CD4-positive, alpha-beta T cell (primary cell): Measurements from ENCODE around the gene RDH14. TPM values are rescaled to one million over a fixed set of nuclear protein-coding genes. Genes with fewer than 3 reads are reported as not detected.

ENCODE experiments used
- ATAC-seq: fragments of 200-7000 bp; cut with Tn5 transposase; one replicate; pipeline ENCODE4 v1.10.0; 2022; ENCODE audit warnings: mild to moderate bottlenecking; ENCODE audit not compliant: poor library complexity
- CTCF ChIA-PET: fragments of 350-600 bp; sonication (Branson Sonifier 250); formaldehyde crosslinking; loops from one replicate; lab custom pipeline; 2021; ENCODE audit warnings: antibody characterized with exemption, inconsistent platforms; lab: Charles Lee
- POLR2A ChIA-PET: fragments of 350-600 bp; sonication (Branson Sonifier 250); formaldehyde crosslinking; loops from one replicate; lab custom pipeline; 2021; ENCODE audit warnings: antibody characterized with exemption, inconsistent platforms; lab: Charles Lee
- DNase-seq, 14 experiments: peaks; one replicate each; pipeline ENCODE4 v3.0.0-alpha.2; 2013 to 2020; ENCODE audit warnings: mixed read lengths in 2 of 14
- H3K27ac ChIP-seq, 2 donors: one replicate each; pipeline versions ENCODE4 v1.5.1 to v1.7.0; 2013; ENCODE audit warnings: low read length in 2 of 2, low read depth in 1 of 2, mild to moderate bottlenecking in 1 of 2
- H3K27me3 ChIP-seq, 2 experiments: 1 replicate in 1 of 2; 2 replicates in 1 of 2; pipeline versions ENCODE4 v1.6.1 to v1.7.0; 2013; ENCODE audit warnings: low read length in 2 of 2, control low read depth in 1 of 2, mild to moderate bottlenecking in 1 of 2, moderate library complexity in 1 of 2; ENCODE audit not compliant: insufficient read depth in 2 of 2, control insufficient read depth in 1 of 2
- H3K36me3 ChIP-seq: one replicate; pipeline ENCODE4 v1.6.1; 2013; ENCODE audit warnings: low read length, control low read depth; ENCODE audit not compliant: insufficient read depth
- H3K4me1 ChIP-seq: one replicate; pipeline ENCODE4 v1.6.1; 2013; ENCODE audit warnings: low read length, control low read depth; ENCODE audit not compliant: insufficient read depth
- H3K4me3 ChIP-seq: one replicate; pipeline ENCODE4 v1.5.1; 2013; ENCODE audit warnings: mild to moderate bottlenecking, low read length, moderate library complexity
- H3K9me3 ChIP-seq, 2 experiments: 1 replicate in 1 of 2; 2 replicates in 1 of 2; pipeline versions ENCODE4 v1.6.1 to v1.7.0; 2013; ENCODE audit warnings: low read length in 2 of 2, mild to moderate bottlenecking in 2 of 2, control low read depth in 1 of 2, moderate library complexity in 1 of 2; ENCODE audit not compliant: control insufficient read depth in 1 of 2, insufficient read depth in 1 of 2
- H3K27ac Mint-ChIP-seq: one replicate; pipeline ENCODE4 v1.8.0; 2020; ENCODE audit warnings: mixed read lengths
- H3K27me3 Mint-ChIP-seq: one replicate; pipeline ENCODE4 v1.8.0; 2021; ENCODE audit warnings: mixed read lengths
- H3K36me3 Mint-ChIP-seq: one replicate; pipeline ENCODE4 v1.8.0; 2021; ENCODE audit warnings: low read depth, mixed read lengths
- H3K4me1 Mint-ChIP-seq: one replicate; pipeline ENCODE4 v1.8.0; 2021; ENCODE audit warnings: low read depth, mixed read lengths
- H3K4me3 Mint-ChIP-seq: one replicate; pipeline ENCODE4 v1.8.0; 2020; ENCODE audit warnings: mild to moderate bottlenecking, mixed read lengths
- H3K9me3 Mint-ChIP-seq: one replicate; pipeline ENCODE4 v1.8.0; 2020; ENCODE audit warnings: mixed read lengths
- intact Hi-C, 2 experiments: fragments of 100-400 bp; cut with DNase I in 1 of 2; cut with micrococcal nuclease in 1 of 2; formaldehyde crosslinking; loops; one replicate each; pipeline versions ENCODE4 v1.15.1 to v1.9.0; 2023 to 2025; cut with DNase I, micrococcal nuclease
- total RNA-seq, 174 experiments: library from RNA in 2 of 174; stranded (reverse) in 2 of 174; gene quantifications; one replicate each; pipeline ENCODE4 v1.2.3 and lab custom pipeline; 2021 to 2026
- TF ChIP-seq, protein P1 (sequence below): fragments of 200-600 bp; IDR thresholded peaks from one replicate; pipeline ENCODE4 v1.8.0; 2022; ENCODE audit warnings: antibody characterized with exemption, mild to moderate bottlenecking

The RDH14 gene
- total RNA-seq, 2 experiments from 2014 or later = 11.4 to 12.7 TPM

DNA sequence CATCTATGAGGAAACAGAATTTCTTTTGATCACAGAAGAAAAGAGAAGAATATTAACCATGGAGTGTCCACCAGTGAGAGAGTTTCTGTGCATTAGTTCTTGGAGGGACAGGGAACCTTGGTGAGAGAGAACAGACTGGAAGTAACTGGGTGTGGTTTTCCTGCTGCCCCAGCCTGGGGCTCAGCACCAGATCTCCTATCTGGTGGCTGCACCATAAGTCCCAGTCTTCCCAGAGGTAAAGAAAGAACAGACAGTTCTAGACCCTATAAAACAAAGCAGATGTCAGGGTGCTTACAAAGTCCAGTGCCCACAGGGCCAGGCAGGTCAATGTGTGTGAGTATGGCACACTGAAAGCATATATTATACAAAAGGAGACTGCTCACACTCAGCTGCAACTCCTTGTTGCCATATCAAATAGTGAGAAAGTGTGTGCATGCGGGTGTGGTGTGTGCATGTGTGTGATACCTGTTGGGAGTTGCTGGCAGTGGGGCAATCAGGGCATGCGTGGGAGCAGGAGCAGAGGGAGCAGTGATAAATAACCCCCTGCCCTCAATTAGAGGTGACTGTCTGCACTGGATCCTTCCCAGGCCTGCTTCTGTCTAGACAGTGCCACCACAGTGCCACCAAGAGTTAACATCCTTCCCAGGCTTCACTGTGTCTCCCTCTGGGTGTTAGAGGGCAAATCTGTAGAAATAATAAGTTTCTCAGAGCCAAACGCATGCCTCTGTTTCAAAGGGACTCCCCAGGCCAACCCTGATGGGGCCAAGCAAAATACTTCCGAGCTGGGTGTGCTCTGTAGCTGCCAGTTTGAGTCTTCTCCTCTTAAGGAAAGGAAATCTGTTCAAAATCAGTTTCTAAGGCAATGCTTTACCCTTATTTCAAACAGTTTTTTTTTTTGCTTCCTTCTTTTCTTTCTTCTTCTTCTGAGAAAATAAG is 45.7 kb downstream of the RDH14 start:
- no peaks in the 10 kb centered on the region for H3K4me1 ChIP-seq
- peaks cover 76% of the 10 kb centered on the region for H3K27me3 Mint-ChIP-seq
- H3K4me1 Mint-ChIP-seq = no peaks in the 10 kb centered on the region
- H3K27ac ChIP-seq = no peak overlapping the region
- H3K9me3 Mint-ChIP-seq = no peaks in the 10 kb centered on the region
- H3K27me3 ChIP-seq = peaks cover 10 to 11% of the 10 kb centered on the region in 2 experiments
- intact Hi-C loops = no loop called here
- no peak overlapping the region for H3K4me3 Mint-ChIP-seq
- POLR2A ChIA-PET = no interaction called here
- CTCF ChIA-PET = no interaction called here
- no peak for ATAC-seq
- H3K27ac Mint-ChIP-seq = no peak overlapping the region
- DNase-seq = no peak
- H3K9me3 ChIP-seq = no peaks in the 10 kb centered on the region
- no peaks in the 10 kb centered on the region for H3K36me3 ChIP-seq
- no peak overlapping the region for H3K4me3 ChIP-seq
- TF ChIP-seq, protein P1, sequence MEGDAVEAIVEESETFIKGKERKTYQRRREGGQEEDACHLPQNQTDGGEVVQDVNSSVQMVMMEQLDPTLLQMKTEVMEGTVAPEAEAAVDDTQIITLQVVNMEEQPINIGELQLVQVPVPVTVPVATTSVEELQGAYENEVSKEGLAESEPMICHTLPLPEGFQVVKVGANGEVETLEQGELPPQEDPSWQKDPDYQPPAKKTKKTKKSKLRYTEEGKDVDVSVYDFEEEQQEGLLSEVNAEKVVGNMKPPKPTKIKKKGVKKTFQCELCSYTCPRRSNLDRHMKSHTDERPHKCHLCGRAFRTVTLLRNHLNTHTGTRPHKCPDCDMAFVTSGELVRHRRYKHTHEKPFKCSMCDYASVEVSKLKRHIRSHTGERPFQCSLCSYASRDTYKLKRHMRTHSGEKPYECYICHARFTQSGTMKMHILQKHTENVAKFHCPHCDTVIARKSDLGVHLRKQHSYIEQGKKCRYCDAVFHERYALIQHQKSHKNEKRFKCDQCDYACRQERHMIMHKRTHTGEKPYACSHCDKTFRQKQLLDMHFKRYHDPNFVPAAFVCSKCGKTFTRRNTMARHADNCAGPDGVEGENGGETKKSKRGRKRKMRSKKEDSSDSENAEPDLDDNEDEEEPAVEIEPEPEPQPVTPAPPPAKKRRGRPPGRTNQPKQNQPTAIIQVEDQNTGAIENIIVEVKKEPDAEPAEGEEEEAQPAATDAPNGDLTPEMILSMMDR = no peak
- no peaks in the 10 kb centered on the region for H3K36me3 Mint-ChIP-seq

DNA sequence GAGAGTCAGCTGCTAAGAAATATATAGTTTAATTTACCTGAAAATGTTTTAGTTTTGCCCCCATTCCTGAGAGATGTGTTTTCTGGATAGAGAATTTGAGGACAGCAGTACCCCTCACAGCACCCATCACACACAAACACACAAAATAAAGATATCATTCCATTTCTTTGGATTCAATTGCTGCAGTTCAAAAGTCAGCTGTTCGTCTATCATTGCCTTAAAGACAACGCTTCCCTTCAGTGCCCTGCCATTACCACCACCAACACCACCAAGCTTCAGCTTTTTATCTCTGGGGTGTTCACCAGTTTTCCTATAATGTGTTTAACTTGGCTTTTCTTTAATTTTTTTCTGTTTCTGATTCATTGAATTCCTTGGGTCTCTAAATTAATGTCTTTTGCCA is 49.7 kb downstream of the RDH14 start:
- ChIA-PET CTCF (no interaction called here), POLR2A (no interaction called here)
- DNase-seq (no peak), ATAC-seq (no peak)
- H3K4me1 ChIP-seq = no peaks in the 10 kb centered on the region
- Mint-ChIP-seq H3K4me3 (no peak overlapping the region), H3K27me3 (peaks cover 52% of the 10 kb centered on the region), H3K27ac (no peak overlapping the region), H3K9me3 (no peaks in the 10 kb centered on the region), H3K36me3 (no peaks in the 10 kb centered on the region), H3K4me1 (no peaks in the 10 kb centered on the region)
- peaks cover 6 to 14% of the 10 kb centered on the region in 2 experiments for H3K27me3 ChIP-seq
- intact Hi-C loops = no loop called here
- H3K9me3 ChIP-seq = no peaks in the 10 kb centered on the region
- H3K27ac ChIP-seq = no peak overlapping the region
- no peak overlapping the region for H3K4me3 ChIP-seq
- TF ChIP-seq, protein P1 = no peak
- no peaks in the 10 kb centered on the region for H3K36me3 ChIP-seq

DNA sequence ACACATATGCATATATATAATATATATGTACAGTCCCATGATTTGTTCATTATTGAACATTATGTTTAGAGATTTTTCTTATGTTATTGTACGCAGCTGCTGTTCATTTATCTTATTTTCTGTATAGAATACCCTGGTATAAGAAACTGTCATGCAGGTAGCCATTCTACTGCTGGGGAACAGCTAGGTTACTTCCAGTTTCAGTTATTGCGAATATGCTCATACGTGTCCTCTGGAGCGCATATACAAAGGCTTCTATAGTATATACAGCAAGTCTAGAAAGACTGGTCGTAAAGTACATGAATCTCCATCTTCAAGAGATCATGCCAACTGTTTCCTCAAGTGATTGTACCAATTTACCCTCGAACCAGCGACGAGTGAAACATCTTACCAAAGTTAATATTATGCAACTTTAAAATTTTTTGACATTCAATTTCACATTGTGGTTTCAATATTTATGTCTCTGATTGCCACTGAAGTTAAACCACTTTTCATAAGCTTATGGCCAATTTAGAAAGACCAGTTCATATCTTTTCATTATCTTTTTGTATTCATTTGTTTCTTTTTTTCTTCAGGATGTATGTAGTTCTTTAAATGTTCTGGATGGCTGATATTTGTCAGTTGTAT is 53.5 kb downstream of the RDH14 start:
- Histone ChIP-seq H3K27me3 (peaks cover 0 to 17% of the 10 kb centered on the region in 2 experiments), H3K36me3 (no peaks in the 10 kb centered on the region), H3K4me1 (no peaks in the 10 kb centered on the region), H3K9me3 (no peaks in the 10 kb centered on the region), H3K4me3 (no peak overlapping the region), H3K27ac (no peak overlapping the region)
- DNase-seq = no peak
- Mint-ChIP-seq H3K9me3 (no peaks in the 10 kb centered on the region), H3K4me1 (no peaks in the 10 kb centered on the region), H3K27me3 (peaks cover 44% of the 10 kb centered on the region), H3K27ac (no peak overlapping the region), H3K4me3 (no peak overlapping the region), H3K36me3 (no peaks in the 10 kb centered on the region)
- POLR2A ChIA-PET = no interaction called here
- no peak for ATAC-seq
- TF ChIP-seq, protein P1 = no peak
- intact Hi-C loops = no loop called here
- CTCF ChIA-PET = no interaction called here
